Trophoblast cell (in vitro differentiated cells and primary cell): ENCODE results near the gene TLNRD1.

ENCODE experiments used
- DNase-seq, 2 donors: peaks; one replicate each; pipeline ENCODE4 v3.0.0-alpha.2; 2016
- H2AFZ ChIP-seq: 2 replicates; pipeline ENCODE4 v1.6.1; 2013; ENCODE audit warnings: low read length, moderate library complexity, mild to moderate bottlenecking; ENCODE audit not compliant: insufficient read depth, poor library complexity
- H2AK5ac ChIP-seq: 2 replicates; pipeline ENCODE4 v1.6.1; 2013; ENCODE audit warnings: mild to moderate bottlenecking, low read length
- H2BK120ac ChIP-seq: 2 replicates; pipeline ENCODE4 v1.6.1; 2013; ENCODE audit warnings: low read length, mild to moderate bottlenecking, moderate library complexity; ENCODE audit not compliant: insufficient read depth, poor library complexity
- H2BK12ac ChIP-seq: 2 replicates; pipeline ENCODE4 v1.6.1; 2013; ENCODE audit warnings: mild to moderate bottlenecking, low read length, moderate library complexity
- H2BK5ac ChIP-seq: 2 replicates; pipeline ENCODE4 v1.6.1; 2013; ENCODE audit warnings: low read length, low read depth, moderate library complexity, mild to moderate bottlenecking; ENCODE audit not compliant: poor library complexity
- H3K14ac ChIP-seq: 2 replicates; pipeline ENCODE4 v1.6.1; 2013; ENCODE audit warnings: mild to moderate bottlenecking, low read length
- H3K18ac ChIP-seq: 2 replicates; pipeline ENCODE4 v1.6.1; 2013; ENCODE audit warnings: mild to moderate bottlenecking, low read length
- H3K23ac ChIP-seq: 2 replicates; pipeline ENCODE4 v1.6.1; 2013; ENCODE audit warnings: low read length
- H3K27ac ChIP-seq: 2 replicates; pipeline ENCODE4 v1.5.1; 2013; ENCODE audit warnings: low read depth, mild to moderate bottlenecking, inconsistent platforms, low read length, moderate library complexity
- H3K27me3 ChIP-seq: 2 replicates; pipeline ENCODE4 v1.6.1; 2013; ENCODE audit warnings: inconsistent platforms, mild to moderate bottlenecking, low read length, moderate library complexity; ENCODE audit not compliant: insufficient read depth
- H3K36me3 ChIP-seq, 2 experiments: 1 replicate in 1 of 2; 2 replicates in 1 of 2; pipeline ENCODE4 v1.6.1; 2013; ENCODE audit warnings: low read length in 2 of 2, mild to moderate bottlenecking in 2 of 2, moderate library complexity in 1 of 2; ENCODE audit not compliant: insufficient read depth in 2 of 2, control insufficient read depth in 1 of 2
- H3K4ac ChIP-seq: 2 replicates; pipeline ENCODE4 v1.6.1; 2013; ENCODE audit warnings: low read depth, mild to moderate bottlenecking, low read length, moderate library complexity
- H3K4me1 ChIP-seq, 2 experiments: 1 replicate in 1 of 2; 2 replicates in 1 of 2; pipeline ENCODE4 v1.6.1; 2013; ENCODE audit warnings: low read length in 2 of 2, mild to moderate bottlenecking in 2 of 2, moderate library complexity in 1 of 2; ENCODE audit not compliant: insufficient read depth in 2 of 2, control insufficient read depth in 1 of 2
- H3K4me2 ChIP-seq: 2 replicates; pipeline ENCODE4 v1.6.1; 2013; ENCODE audit warnings: inconsistent platforms, mild to moderate bottlenecking, low read length, moderate library complexity
- H3K4me3 ChIP-seq: 2 replicates; pipeline ENCODE4 v1.5.1; 2013; ENCODE audit warnings: mild to moderate bottlenecking, low read depth, low read length, inconsistent platforms
- H3K79me1 ChIP-seq: one replicate; pipeline ENCODE4 v1.6.1; 2013; ENCODE audit warnings: low read length
- H3K79me2 ChIP-seq: 2 replicates; pipeline ENCODE4 v1.6.1; 2013; ENCODE audit warnings: low read length, mild to moderate bottlenecking; ENCODE audit not compliant: control insufficient read depth, insufficient read depth, poor library complexity
- H3K9ac ChIP-seq: 2 replicates; pipeline ENCODE4 v1.6.1; 2013; ENCODE audit warnings: mild to moderate bottlenecking, low read length
- H3K9me3 ChIP-seq: 2 replicates; pipeline ENCODE4 v1.6.1; 2013; ENCODE audit warnings: low read depth, mild to moderate bottlenecking, control low read depth, inconsistent platforms, low read length; ENCODE audit not compliant: insufficient read depth
- H4K12ac ChIP-seq: 2 replicates; pipeline ENCODE4 v1.6.1; 2013; ENCODE audit warnings: low read depth, mild to moderate bottlenecking, low read length, moderate library complexity
- H4K8ac ChIP-seq: 2 replicates; pipeline ENCODE4 v1.6.1; 2013; ENCODE audit warnings: low read depth, mild to moderate bottlenecking, low read length, moderate library complexity
- H4K91ac ChIP-seq: one replicate; pipeline ENCODE4 v1.6.1; 2013; ENCODE audit warnings: low read depth, mild to moderate bottlenecking, low read length, moderate library complexity
- WGBS: extraction: QIAGEN DNeasy Blood & Tissue Kit; methylation state at CpG from one replicate; pipeline ENCODE4 v1.1.7; 2013; ENCODE audit warnings: missing lambda C conversion rate; ENCODE audit not compliant: insufficient read length, insufficient coverage; ENCODE audit errors: extremely low coverage; 5-methylcytosine and 5-hydroxymethylcytosine counted together

Gene TLNRD1

DNA sequence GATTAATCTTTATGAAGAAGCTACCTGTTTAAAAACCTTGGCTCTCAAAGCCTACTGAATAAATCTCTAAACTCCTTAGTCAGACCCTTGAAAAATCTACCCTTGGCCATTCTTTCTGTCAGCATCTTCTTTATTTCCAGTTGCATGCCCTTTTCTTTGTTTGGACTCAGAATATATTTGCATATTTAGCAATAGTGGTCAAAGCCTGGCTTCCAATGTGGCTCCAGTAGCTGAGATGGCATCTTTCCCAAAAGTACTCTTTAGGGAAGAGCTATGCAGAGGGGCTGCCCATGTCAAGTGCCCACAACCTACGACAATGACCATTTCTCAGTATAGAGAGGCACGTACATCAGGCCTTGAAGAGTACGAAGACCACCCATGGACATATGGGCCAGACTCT is 47.2 kb downstream of the TLNRD1 start:
- H3K27ac ChIP-seq: no peak overlapping the region
- no peak overlapping the region for H3K4ac ChIP-seq
- H2AFZ ChIP-seq: no peak overlapping the region
- no peaks in the 10 kb centered on the region for H3K79me2 ChIP-seq
- H3K4me1 ChIP-seq: no peaks in the 10 kb centered on the region
- no peak overlapping the region for H3K4me2 ChIP-seq
- no peaks in the 10 kb centered on the region for H3K27me3 ChIP-seq
- H3K79me1 ChIP-seq: no peaks in the 10 kb centered on the region
- H3K9me3 ChIP-seq: no peaks in the 10 kb centered on the region
- H3K14ac ChIP-seq: no peak overlapping the region
- DNase-seq: no peak
- no peak overlapping the region for H3K18ac ChIP-seq
- no peak overlapping the region for H3K4me3 ChIP-seq
- WGBS: no CpG with 5 or more reads among the region's 3 CpGs
- H4K8ac ChIP-seq: no peak overlapping the region
- no peak overlapping the region for H3K9ac ChIP-seq
- no peak overlapping the region for H4K91ac ChIP-seq
- H2BK12ac ChIP-seq: no peak overlapping the region
- no peak overlapping the region for H4K12ac ChIP-seq
- H2AK5ac ChIP-seq: no peak overlapping the region
- no peak overlapping the region for H3K23ac ChIP-seq
- no peak overlapping the region for H2BK120ac ChIP-seq
- no peaks in the 10 kb centered on the region for H3K36me3 ChIP-seq
- no peak overlapping the region for H2BK5ac ChIP-seq

DNA sequence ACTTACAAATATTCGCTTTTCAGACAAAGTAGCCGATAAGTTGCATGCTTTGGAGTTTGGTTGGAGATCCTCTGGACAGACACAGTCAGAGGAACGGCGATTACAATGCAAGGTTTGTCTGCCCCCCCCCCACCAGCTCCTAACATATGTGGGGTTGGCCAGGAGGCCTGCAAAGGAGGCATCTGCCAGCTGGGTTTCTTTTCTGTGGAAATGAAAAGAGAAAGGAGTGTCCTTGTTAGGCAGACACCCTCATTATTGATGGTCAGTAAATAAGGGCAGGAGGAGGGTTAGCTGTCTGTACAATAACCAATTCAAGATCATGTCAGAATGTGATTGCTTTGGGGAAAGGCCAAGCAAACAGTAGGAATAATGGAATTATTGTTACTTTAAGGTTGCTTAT is 49.1 kb downstream of the TLNRD1 start:
- H2AFZ ChIP-seq: no peak overlapping the region
- no peak overlapping the region for H4K12ac ChIP-seq
- H2BK12ac ChIP-seq: no peak overlapping the region
- H3K23ac ChIP-seq: no peak overlapping the region
- no peaks in the 10 kb centered on the region for H3K27me3 ChIP-seq
- no CpG with 5 or more reads among the region's 4 CpGs for WGBS
- no peak overlapping the region for H2AK5ac ChIP-seq
- no peak overlapping the region for H3K9ac ChIP-seq
- H3K18ac ChIP-seq: no peak overlapping the region
- H3K36me3 ChIP-seq: no peaks in the 10 kb centered on the region
- no peaks in the 10 kb centered on the region for H3K4me1 ChIP-seq
- H3K4ac ChIP-seq: no peak overlapping the region
- H3K14ac ChIP-seq: no peak overlapping the region
- H3K79me2 ChIP-seq: no peaks in the 10 kb centered on the region
- H3K4me3 ChIP-seq: no peak overlapping the region
- H2BK120ac ChIP-seq: no peak overlapping the region
- H2BK5ac ChIP-seq: no peak overlapping the region
- H4K8ac ChIP-seq: no peak overlapping the region
- no peak overlapping the region for H3K4me2 ChIP-seq
- DNase-seq: no peak
- no peak overlapping the region for H3K27ac ChIP-seq
- H3K9me3 ChIP-seq: no peaks in the 10 kb centered on the region
- no peaks in the 10 kb centered on the region for H3K79me1 ChIP-seq
- no peak overlapping the region for H4K91ac ChIP-seq

DNA sequence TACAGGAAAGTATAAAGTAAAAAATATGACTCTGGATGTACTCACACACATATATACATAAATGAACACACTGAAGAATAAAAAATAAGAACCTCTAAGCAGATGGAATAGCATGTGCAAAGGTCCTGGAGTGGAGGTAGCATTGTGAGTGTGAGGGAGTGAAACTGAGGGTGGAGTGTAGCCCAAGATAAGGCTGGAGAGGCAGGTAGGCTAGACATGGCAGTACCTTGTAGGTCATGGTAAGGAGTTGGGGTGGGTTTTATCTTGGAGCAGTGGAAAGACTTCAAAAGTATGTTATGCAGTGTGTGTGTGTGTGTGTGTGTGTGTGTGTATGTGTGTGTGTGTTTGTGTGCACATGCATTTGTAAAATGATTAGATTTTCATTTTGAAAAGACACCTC is 49.5 kb downstream of the TLNRD1 start:
- Histone ChIP-seq H4K8ac (no peak overlapping the region), H2AFZ (no peak overlapping the region), H3K4me1 (no peaks in the 10 kb centered on the region), H2BK5ac (no peak overlapping the region), H3K14ac (no peak overlapping the region), H3K18ac (no peak overlapping the region), H3K4me3 (no peak overlapping the region), H3K36me3 (no peaks in the 10 kb centered on the region), H3K9me3 (no peaks in the 10 kb centered on the region), H3K79me1 (no peaks in the 10 kb centered on the region), H3K9ac (no peak overlapping the region), H2AK5ac (no peak overlapping the region), H3K27ac (no peak overlapping the region), H3K27me3 (no peaks in the 10 kb centered on the region), H3K4ac (no peak overlapping the region), H4K91ac (no peak overlapping the region), H4K12ac (no peak overlapping the region), H3K23ac (no peak overlapping the region), H3K4me2 (no peak overlapping the region), H2BK120ac (no peak overlapping the region), H3K79me2 (no peaks in the 10 kb centered on the region), H2BK12ac (no peak overlapping the region)
- DNase-seq: no peak

DNA sequence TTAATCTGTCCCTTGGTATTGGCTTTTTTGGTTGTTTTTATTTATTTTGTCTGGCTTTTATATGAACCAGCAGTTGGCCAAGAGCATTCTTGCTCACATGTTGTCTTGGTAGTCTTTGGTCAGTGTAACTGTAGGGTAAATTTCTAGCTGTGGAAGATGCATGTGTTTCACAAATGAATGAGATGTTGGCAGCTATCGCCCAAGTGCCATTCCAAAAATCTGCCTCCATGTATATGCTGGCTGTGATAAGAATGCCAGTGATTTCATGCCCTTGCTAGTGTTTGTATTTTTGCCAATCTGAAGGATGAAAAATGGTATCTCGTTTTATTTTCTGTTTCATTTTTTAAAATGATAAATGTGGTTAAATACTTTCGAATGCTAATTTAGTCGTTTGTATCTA is 50.1 kb downstream of the TLNRD1 start:
- no peak overlapping the region for H4K12ac ChIP-seq
- H3K4me1 ChIP-seq: no peaks in the 10 kb centered on the region
- H3K4ac ChIP-seq: no peak overlapping the region
- no peak overlapping the region for H2BK120ac ChIP-seq
- no peak overlapping the region for H2AFZ ChIP-seq
- no peak overlapping the region for H4K91ac ChIP-seq
- H4K8ac ChIP-seq: no peak overlapping the region
- no peak overlapping the region for H3K18ac ChIP-seq
- no peaks in the 10 kb centered on the region for H3K36me3 ChIP-seq
- no peak overlapping the region for H2AK5ac ChIP-seq
- WGBS: 100% methylated on average over 1 of the region's 4 CpGs
- no peaks in the 10 kb centered on the region for H3K79me2 ChIP-seq
- H3K14ac ChIP-seq: no peak overlapping the region
- H3K79me1 ChIP-seq: no peaks in the 10 kb centered on the region
- H2BK12ac ChIP-seq: no peak overlapping the region
- H3K23ac ChIP-seq: peak overlapping the region; percentile 86
- no peak overlapping the region for H3K9ac ChIP-seq
- H3K4me2 ChIP-seq: no peak overlapping the region
- no peaks in the 10 kb centered on the region for H3K27me3 ChIP-seq
- no peaks in the 10 kb centered on the region for H3K9me3 ChIP-seq
- no peak for DNase-seq
- H3K4me3 ChIP-seq: no peak overlapping the region
- H2BK5ac ChIP-seq: no peak overlapping the region
- no peak overlapping the region for H3K27ac ChIP-seq

DNA sequence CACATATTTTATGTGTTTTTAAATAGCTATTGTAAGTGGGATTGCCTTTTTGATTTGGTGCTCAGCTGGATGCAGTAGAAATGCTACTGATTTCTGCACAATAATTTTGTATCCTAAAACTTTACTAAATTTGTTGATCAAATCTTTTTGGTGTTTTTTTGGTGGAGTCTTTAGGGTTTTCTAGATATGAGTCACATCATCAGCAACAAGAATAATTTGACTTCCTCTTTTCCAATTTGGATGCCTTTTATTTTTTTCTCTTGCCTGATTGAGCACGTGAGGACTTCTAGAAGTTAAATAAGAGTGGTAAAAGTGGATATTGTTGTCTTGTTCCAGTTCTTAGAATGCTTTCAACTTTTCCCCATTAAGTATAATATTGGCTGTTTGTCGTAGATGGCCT is 51.3 kb downstream of the TLNRD1 start:
- no peak overlapping the region for H3K27ac ChIP-seq
- no peaks in the 10 kb centered on the region for H3K79me1 ChIP-seq
- H3K9ac ChIP-seq: no peak overlapping the region
- H3K4me1 ChIP-seq: no peaks in the 10 kb centered on the region
- H3K9me3 ChIP-seq: no peaks in the 10 kb centered on the region
- no peak overlapping the region for H3K18ac ChIP-seq
- no peaks in the 10 kb centered on the region for H3K36me3 ChIP-seq
- no peak overlapping the region for H4K8ac ChIP-seq
- no peaks in the 10 kb centered on the region for H3K27me3 ChIP-seq
- no peak overlapping the region for H3K23ac ChIP-seq
- H3K4ac ChIP-seq: no peak overlapping the region
- H4K91ac ChIP-seq: no peak overlapping the region
- no peak overlapping the region for H3K4me3 ChIP-seq
- H3K4me2 ChIP-seq: no peak overlapping the region
- DNase-seq: no peak
- H2BK12ac ChIP-seq: no peak overlapping the region
- no peak overlapping the region for H2BK5ac ChIP-seq
- no peak overlapping the region for H2BK120ac ChIP-seq
- H3K14ac ChIP-seq: no peak overlapping the region
- H3K79me2 ChIP-seq: no peaks in the 10 kb centered on the region
- no peak overlapping the region for H2AK5ac ChIP-seq
- WGBS: no CpG with 5 or more reads among the region's 2 CpGs
- H4K12ac ChIP-seq: no peak overlapping the region
- no peak overlapping the region for H2AFZ ChIP-seq
